ENCODE measurements around the gene RHOH.
"Not testable (repeated sequence)": the region's sequence is repeated elsewhere in the genome, so short reads cannot be mapped to it uniquely, and the experiment has no call there.

Gene RHOH

DNA sequence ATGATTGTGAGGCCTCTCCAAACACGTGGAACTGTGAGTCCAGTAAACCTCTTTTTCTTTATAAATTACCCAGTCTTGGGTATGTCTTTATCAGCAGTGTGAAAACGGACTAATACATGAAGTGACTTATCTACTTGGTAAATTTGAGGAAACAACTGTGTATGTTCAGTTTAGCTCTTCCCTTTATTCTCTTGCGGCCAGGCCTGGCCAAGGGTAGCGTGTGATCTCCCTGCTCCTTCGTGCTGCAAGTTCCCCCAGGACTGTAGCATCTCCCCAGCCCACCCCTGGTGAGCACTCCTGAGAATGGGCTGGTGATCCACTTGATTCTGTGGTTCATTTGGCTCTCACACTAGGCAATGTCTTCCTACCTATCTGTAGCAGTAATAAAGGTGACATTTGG lies 85.1 kb downstream of the RHOH start:
- no peaks in the 10 kb centered on the region for H3K9me2 ChIP-seq (ENCODE audit: low read depth, low read length)
- H3K4me1 ChIP-seq (ENCODE audit: insufficient read depth, low read length, severe bottlenecking): peaks cover 54% of the 10 kb centered on the region
- peak overlapping the region; percentile 82 for H3K27ac ChIP-seq (ENCODE audit: low read depth, low read length, poor library complexity, severe bottlenecking)
- H3K9ac ChIP-seq (ENCODE audit: low read length): no peak overlapping the region
- 0 out of 2 replicates have a peak, but pooled peaks cover 7% of the 10 kb centered on the region for H3F3A ChIP-seq (ENCODE audit: insufficient read depth, low read length)
- no peak for TF ChIP-seq EZH2 (IDR thresholded peaks at IDR 0.05; ENCODE audit: borderline replicate concordance, low read length)
- TF ChIP-seq, protein P1, sequence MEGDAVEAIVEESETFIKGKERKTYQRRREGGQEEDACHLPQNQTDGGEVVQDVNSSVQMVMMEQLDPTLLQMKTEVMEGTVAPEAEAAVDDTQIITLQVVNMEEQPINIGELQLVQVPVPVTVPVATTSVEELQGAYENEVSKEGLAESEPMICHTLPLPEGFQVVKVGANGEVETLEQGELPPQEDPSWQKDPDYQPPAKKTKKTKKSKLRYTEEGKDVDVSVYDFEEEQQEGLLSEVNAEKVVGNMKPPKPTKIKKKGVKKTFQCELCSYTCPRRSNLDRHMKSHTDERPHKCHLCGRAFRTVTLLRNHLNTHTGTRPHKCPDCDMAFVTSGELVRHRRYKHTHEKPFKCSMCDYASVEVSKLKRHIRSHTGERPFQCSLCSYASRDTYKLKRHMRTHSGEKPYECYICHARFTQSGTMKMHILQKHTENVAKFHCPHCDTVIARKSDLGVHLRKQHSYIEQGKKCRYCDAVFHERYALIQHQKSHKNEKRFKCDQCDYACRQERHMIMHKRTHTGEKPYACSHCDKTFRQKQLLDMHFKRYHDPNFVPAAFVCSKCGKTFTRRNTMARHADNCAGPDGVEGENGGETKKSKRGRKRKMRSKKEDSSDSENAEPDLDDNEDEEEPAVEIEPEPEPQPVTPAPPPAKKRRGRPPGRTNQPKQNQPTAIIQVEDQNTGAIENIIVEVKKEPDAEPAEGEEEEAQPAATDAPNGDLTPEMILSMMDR (IDR thresholded peaks at IDR 0.05; ENCODE audit: low read length): no peak
- no peaks in the 10 kb centered on the region for H3K27me3 ChIP-seq (ENCODE audit: insufficient read depth, low read length)
- H2AFZ ChIP-seq (ENCODE audit: low read length): no peak overlapping the region
- H3K9me3 ChIP-seq (ENCODE audit: low read length): no peaks in the 10 kb centered on the region
- H3K36me3 ChIP-seq (ENCODE audit: insufficient read depth, low read length): no peaks in the 10 kb centered on the region
- H3K4me3 ChIP-seq (ENCODE audit: low read depth, low read length, poor library complexity, severe bottlenecking): no peak overlapping the region
- H3K79me2 ChIP-seq (ENCODE audit: insufficient read depth, low read length): no peaks in the 10 kb centered on the region
- no peak overlapping the region for H3K4me2 ChIP-seq (ENCODE audit: low read length)
- no peaks in the 10 kb centered on the region for H4K20me1 ChIP-seq (ENCODE audit: insufficient read depth, low read length)

DNA sequence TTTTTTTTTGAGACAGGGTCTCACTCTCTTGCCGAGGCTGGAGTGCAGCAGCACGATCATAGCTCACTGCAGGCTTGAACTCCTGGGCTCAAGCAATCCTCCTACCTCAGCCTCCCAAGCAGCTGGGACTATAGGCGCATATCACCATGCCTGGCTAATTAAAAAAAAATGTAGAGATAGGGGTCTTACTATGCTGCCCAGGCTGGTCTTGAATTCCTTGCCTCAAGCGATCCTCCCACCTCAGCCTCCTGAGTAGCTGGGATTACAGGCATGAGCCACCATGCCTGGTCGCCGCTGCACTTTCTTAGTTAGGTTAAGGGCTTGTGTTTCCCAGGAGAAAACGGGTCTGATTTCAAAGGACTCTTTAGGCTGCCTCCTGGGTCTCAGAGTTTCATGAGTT lies 86.0 kb downstream of the RHOH start:
- not testable (repeated sequence) for H3K79me2 ChIP-seq (ENCODE audit: insufficient read depth, low read length); H3K9ac ChIP-seq (ENCODE audit: low read length); H3K27me3 ChIP-seq (ENCODE audit: insufficient read depth, low read length); H3K36me3 ChIP-seq (ENCODE audit: insufficient read depth, low read length); H3K4me2 ChIP-seq (ENCODE audit: low read length); H2AFZ ChIP-seq (ENCODE audit: low read length); H3K4me3 ChIP-seq (ENCODE audit: low read depth, low read length, poor library complexity, severe bottlenecking); H3K9me3 ChIP-seq (ENCODE audit: low read length); H3K9me2 ChIP-seq (ENCODE audit: low read depth, low read length); H4K20me1 ChIP-seq (ENCODE audit: insufficient read depth, low read length); H3F3A ChIP-seq (ENCODE audit: insufficient read depth, low read length)
- Histone ChIP-seq H3K27ac (ENCODE audit: low read depth, low read length, poor library complexity, severe bottlenecking) (peak overlapping the region; percentile 82), H3K4me1 (ENCODE audit: insufficient read depth, low read length, severe bottlenecking) (peaks cover 62% of the 10 kb centered on the region)

DNA sequence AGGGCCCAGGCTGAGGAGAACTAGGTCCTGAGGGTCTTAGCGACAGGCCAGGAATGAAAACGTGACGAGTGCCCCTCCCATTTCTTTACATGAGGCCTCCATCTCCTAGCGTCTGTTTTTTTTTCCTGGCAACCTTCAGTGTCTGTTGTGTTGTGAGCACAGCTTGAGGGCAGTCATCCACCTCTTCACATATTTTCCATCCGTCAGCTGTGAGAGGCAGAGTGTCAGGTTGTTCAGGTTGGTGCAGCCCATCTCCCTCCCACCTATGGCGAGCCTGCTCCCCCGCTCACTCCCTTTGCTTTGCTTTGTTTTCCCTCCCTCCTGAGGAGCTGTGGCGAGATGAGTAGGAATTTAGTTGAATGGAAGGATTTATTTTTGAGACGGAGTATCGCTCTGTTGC lies 86.6 kb downstream of the RHOH start:
- Histone ChIP-seq H3K4me1 (ENCODE audit: insufficient read depth, low read length, severe bottlenecking) (peaks cover 67% of the 10 kb centered on the region), H3K9me3 (ENCODE audit: low read length) (no peaks in the 10 kb centered on the region), H3K9ac (ENCODE audit: low read length) (peak overlapping the region; percentile 20; the same call in 1 of the 2 replicates), H3K4me2 (ENCODE audit: low read length) (peak overlapping the region; percentile 30; the same call in 1 of the 2 replicates), H3F3A (ENCODE audit: insufficient read depth, low read length) (0 out of 2 replicates have a peak, but pooled peaks cover 7% of the 10 kb centered on the region), H3K4me3 (ENCODE audit: low read depth, low read length, poor library complexity, severe bottlenecking) (peak overlapping the region; percentile 1), H3K9me2 (ENCODE audit: low read depth, low read length) (no peaks in the 10 kb centered on the region), H3K36me3 (ENCODE audit: insufficient read depth, low read length) (no peaks in the 10 kb centered on the region), H3K79me2 (ENCODE audit: insufficient read depth, low read length) (no peaks in the 10 kb centered on the region), H3K27me3 (ENCODE audit: insufficient read depth, low read length) (no peaks in the 10 kb centered on the region), H3K27ac (ENCODE audit: low read depth, low read length, poor library complexity, severe bottlenecking) (peak overlapping the region; percentile 82), H4K20me1 (ENCODE audit: insufficient read depth, low read length) (no peaks in the 10 kb centered on the region), H2AFZ (ENCODE audit: low read length) (no peak overlapping the region)
- TF ChIP-seq EZH2 (IDR thresholded peaks at IDR 0.05; ENCODE audit: borderline replicate concordance, low read length): no peak
- TF ChIP-seq, protein P1 (IDR thresholded peaks at IDR 0.05; ENCODE audit: low read length): no peak

DNA sequence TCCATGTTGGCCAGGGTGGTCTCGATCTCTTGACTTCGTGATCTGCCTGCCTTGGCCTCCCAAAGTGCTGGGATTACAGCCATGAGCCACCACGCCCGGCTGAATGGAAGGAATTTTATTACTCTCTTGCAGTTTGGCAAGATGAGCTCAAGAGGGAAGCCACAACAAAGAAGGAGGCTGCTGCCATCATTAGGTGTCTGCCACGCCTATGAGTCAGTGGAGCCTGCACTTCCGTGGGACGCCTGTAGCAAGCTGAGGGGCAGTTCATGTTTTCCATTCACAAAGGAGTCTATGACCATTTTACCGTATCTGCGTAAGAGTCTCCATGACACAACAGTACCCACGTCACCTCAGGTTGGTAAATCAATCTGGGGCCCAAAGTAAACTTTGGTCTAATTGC lies 87.1 kb downstream of the RHOH start:
- TF ChIP-seq, protein P1 (IDR thresholded peaks at IDR 0.05; ENCODE audit: low read length): peak; percentile 29; the same call in 1 of the 2 replicates
- TF ChIP-seq EZH2 (IDR thresholded peaks at IDR 0.05; ENCODE audit: borderline replicate concordance, low read length): no peak
- no peaks in the 10 kb centered on the region for H3K27me3 ChIP-seq (ENCODE audit: insufficient read depth, low read length)
- peaks cover 73% of the 10 kb centered on the region for H3K4me1 ChIP-seq (ENCODE audit: insufficient read depth, low read length, severe bottlenecking)
- H3K4me2 ChIP-seq (ENCODE audit: low read length): peak overlapping the region; percentile 30
- peak overlapping the region; percentile 1 for H3K4me3 ChIP-seq (ENCODE audit: low read depth, low read length, poor library complexity, severe bottlenecking)
- no peaks in the 10 kb centered on the region for H3K9me3 ChIP-seq (ENCODE audit: low read length)
- no peaks in the 10 kb centered on the region for H3K36me3 ChIP-seq (ENCODE audit: insufficient read depth, low read length)
- H3F3A ChIP-seq (ENCODE audit: insufficient read depth, low read length): 0 out of 2 replicates have a peak, but pooled peaks cover 7% of the 10 kb centered on the region
- H3K9me2 ChIP-seq (ENCODE audit: low read depth, low read length): no peaks in the 10 kb centered on the region
- H2AFZ ChIP-seq (ENCODE audit: low read length): no peak overlapping the region
- H3K27ac ChIP-seq (ENCODE audit: low read depth, low read length, poor library complexity, severe bottlenecking): peak overlapping the region; percentile 82
- no peaks in the 10 kb centered on the region for H4K20me1 ChIP-seq (ENCODE audit: insufficient read depth, low read length)
- peak overlapping the region; percentile 20; the same call in 1 of the 2 replicates for H3K9ac ChIP-seq (ENCODE audit: low read length)
- H3K79me2 ChIP-seq (ENCODE audit: insufficient read depth, low read length): no peaks in the 10 kb centered on the region
